ENCODE results near the gene OR1L4. TPM values are rescaled to one million over a fixed set of nuclear protein-coding genes. Genes with fewer than 3 reads are reported as not detected.

Gene OR1L4
- polyA plus RNA-seq, 1 donor (not counting 4 experiments of a cell fraction or from before 2014, with no cell fraction given): not detected

DNA sequence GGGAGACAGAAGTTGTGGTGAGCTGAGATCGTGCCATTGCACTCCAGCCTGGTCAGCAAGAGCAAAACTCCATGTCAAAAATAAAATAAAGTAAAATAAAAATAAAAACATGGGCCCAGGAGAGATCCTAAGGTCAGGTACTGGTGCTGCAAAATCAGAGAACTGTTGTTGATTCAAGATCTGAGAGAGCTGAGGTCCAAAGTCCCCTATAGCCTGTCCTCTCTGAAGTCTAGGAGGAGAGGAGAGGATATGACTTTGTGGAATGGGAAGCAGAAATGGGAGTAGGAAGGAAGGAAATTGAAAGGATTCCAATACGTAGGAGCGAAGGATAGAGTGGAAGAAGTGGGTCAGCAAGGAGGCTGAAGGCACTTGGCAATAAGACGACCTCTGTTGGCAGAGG lies 4.6 kb upstream of the OR1L4 start:
- H3K4me2 ChIP-seq (ENCODE audit: control insufficient read depth, extremely low read depth, insufficient read depth, low read depth, low read length): no peak overlapping the region
- H3K27me3 ChIP-seq (ENCODE audit: control insufficient read depth, extremely low read depth, insufficient read depth, low read length): no peaks in the 10 kb centered on the region
- dilution Hi-C loops (cut with MboI; ENCODE audit: extremely low pct_ligation_motif_present, low sequenced_read_pairs): no loop called here
- FAIRE-seq: no peak
- no peaks in the 10 kb centered on the region for H3K79me2 ChIP-seq (ENCODE audit: control insufficient read depth, insufficient read depth, low read length)
- no peaks in the 10 kb centered on the region for H3K9me3 ChIP-seq (ENCODE audit: control insufficient read depth, low read depth, low read length)
- no peak overlapping the region for H3K4me3 ChIP-seq (ENCODE audit: control insufficient read depth in 2 of 3, extremely low read depth in 1 of 3, insufficient read depth in 2 of 3, low read depth in 1 of 3, low read length in 3 of 3)
- no peaks in the 10 kb centered on the region for H4K20me1 ChIP-seq (ENCODE audit: control insufficient read depth, extremely low read depth, insufficient read depth, low read length)
- H2AFZ ChIP-seq (ENCODE audit: control insufficient read depth, low read length): no peak overlapping the region
- no peak for TF ChIP-seq EZH2 (IDR thresholded peaks at IDR 0.05; ENCODE audit: low read length)
- TF ChIP-seq, protein P1, sequence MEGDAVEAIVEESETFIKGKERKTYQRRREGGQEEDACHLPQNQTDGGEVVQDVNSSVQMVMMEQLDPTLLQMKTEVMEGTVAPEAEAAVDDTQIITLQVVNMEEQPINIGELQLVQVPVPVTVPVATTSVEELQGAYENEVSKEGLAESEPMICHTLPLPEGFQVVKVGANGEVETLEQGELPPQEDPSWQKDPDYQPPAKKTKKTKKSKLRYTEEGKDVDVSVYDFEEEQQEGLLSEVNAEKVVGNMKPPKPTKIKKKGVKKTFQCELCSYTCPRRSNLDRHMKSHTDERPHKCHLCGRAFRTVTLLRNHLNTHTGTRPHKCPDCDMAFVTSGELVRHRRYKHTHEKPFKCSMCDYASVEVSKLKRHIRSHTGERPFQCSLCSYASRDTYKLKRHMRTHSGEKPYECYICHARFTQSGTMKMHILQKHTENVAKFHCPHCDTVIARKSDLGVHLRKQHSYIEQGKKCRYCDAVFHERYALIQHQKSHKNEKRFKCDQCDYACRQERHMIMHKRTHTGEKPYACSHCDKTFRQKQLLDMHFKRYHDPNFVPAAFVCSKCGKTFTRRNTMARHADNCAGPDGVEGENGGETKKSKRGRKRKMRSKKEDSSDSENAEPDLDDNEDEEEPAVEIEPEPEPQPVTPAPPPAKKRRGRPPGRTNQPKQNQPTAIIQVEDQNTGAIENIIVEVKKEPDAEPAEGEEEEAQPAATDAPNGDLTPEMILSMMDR (optimal IDR thresholded peaks at IDR 0.05 in 1 of 3, IDR thresholded peaks at IDR 0.05 in 1 of 3, conservative IDR thresholded peaks at IDR 0.05 in 1 of 3; ENCODE audit: extremely low read depth in 1 of 3, insufficient read depth in 2 of 3, low read length in 3 of 3): no peak
- H3K9me1 ChIP-seq (ENCODE audit: control insufficient read depth, extremely low read depth, insufficient read depth, low read length): no peaks in the 10 kb centered on the region
- no peak overlapping the region for H3K27ac ChIP-seq (ENCODE audit: control insufficient read depth, insufficient read depth, low read length)
- H3K9ac ChIP-seq (ENCODE audit: control insufficient read depth, extremely low read depth, insufficient read depth, low read length): no peak overlapping the region
- no peaks in the 10 kb centered on the region for H3K4me1 ChIP-seq (ENCODE audit: control insufficient read depth, extremely low read depth, insufficient read depth, low read length)
- DNase-seq (ENCODE audit: low read depth, low spot score): no peak
- no peaks in the 10 kb centered on the region for H3K36me3 ChIP-seq (ENCODE audit: control insufficient read depth in 2 of 2, extremely low read depth in 1 of 2, insufficient read depth in 2 of 2, low read length in 2 of 2)

DNA sequence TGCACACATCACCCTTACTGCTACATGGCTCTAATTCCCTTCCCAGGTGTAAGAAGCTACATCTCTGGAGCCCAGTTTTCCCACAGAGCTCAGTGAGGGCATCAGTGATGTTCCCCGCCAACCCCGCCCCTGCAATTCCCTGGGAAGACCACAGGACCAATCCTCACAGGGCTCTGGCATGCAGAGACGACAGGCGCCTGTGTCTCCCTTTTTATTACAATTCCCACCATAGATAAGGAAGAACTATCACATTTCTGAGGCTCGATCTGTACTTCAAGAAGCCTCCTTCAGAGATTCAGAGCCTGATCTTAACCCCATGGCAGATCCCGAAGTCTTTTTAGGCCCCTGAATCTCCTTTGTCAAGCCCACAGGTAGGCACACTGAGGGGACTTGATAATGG lies 18.2 kb downstream of the OR1L4 start, which contains the start of gene OR1L6:
TSS of gene OR1L6 (plus strand) at position 301 of the 400 bp plus-strand sequence. CDS start 7,545 bp downstream, outside the sequence.
- Histone ChIP-seq H4K20me1 (ENCODE audit: control insufficient read depth, extremely low read depth, insufficient read depth, low read length) (no peaks in the 10 kb centered on the region), H3K4me2 (ENCODE audit: control insufficient read depth, extremely low read depth, insufficient read depth, low read depth, low read length) (no peak within 1 kb of the TSS), H3K79me2 (ENCODE audit: control insufficient read depth, insufficient read depth, low read length) (no peaks in the 10 kb centered on the region), H3K4me3 (ENCODE audit: control insufficient read depth in 2 of 3, extremely low read depth in 1 of 3, insufficient read depth in 2 of 3, low read depth in 1 of 3, low read length in 3 of 3) (no peak within 1 kb of the TSS), H3K36me3 (ENCODE audit: control insufficient read depth in 2 of 2, extremely low read depth in 1 of 2, insufficient read depth in 2 of 2, low read length in 2 of 2) (no peaks in the 10 kb centered on the region), H3K9me3 (ENCODE audit: control insufficient read depth, low read depth, low read length) (no peaks in the 10 kb centered on the region), H2AFZ (ENCODE audit: control insufficient read depth, low read length) (no peak within 1 kb of the TSS), H3K27me3 (ENCODE audit: control insufficient read depth, extremely low read depth, insufficient read depth, low read length) (no peaks in the 10 kb centered on the region), H3K9ac (ENCODE audit: control insufficient read depth, extremely low read depth, insufficient read depth, low read length) (no peak within 1 kb of the TSS), H3K9me1 (ENCODE audit: control insufficient read depth, extremely low read depth, insufficient read depth, low read length) (no peaks in the 10 kb centered on the region), H3K4me1 (ENCODE audit: control insufficient read depth, extremely low read depth, insufficient read depth, low read length) (no peaks in the 10 kb centered on the region), H3K27ac (ENCODE audit: control insufficient read depth, insufficient read depth, low read length) (no peak within 1 kb of the TSS)
- dilution Hi-C loops (cut with MboI; ENCODE audit: extremely low pct_ligation_motif_present, low sequenced_read_pairs): loop anchor here (25.0 kb wide), 1 partner anchor 230 kb away; the partner anchor contains the start of genes OR1J2 and OR1J4
- TF ChIP-seq, protein P1 (optimal IDR thresholded peaks at IDR 0.05 in 1 of 3, IDR thresholded peaks at IDR 0.05 in 1 of 3, conservative IDR thresholded peaks at IDR 0.05 in 1 of 3; ENCODE audit: extremely low read depth in 1 of 3, insufficient read depth in 2 of 3, low read length in 3 of 3): no peak
- no peak for TF ChIP-seq EZH2 (IDR thresholded peaks at IDR 0.05; ENCODE audit: low read length)
- DNase-seq (ENCODE audit: low read depth, low spot score): no peak
- FAIRE-seq: no peak

Data from keratinocyte (primary cell).